ENCODE measurements around the gene PTPRR.

PTPRR gene

DNA sequence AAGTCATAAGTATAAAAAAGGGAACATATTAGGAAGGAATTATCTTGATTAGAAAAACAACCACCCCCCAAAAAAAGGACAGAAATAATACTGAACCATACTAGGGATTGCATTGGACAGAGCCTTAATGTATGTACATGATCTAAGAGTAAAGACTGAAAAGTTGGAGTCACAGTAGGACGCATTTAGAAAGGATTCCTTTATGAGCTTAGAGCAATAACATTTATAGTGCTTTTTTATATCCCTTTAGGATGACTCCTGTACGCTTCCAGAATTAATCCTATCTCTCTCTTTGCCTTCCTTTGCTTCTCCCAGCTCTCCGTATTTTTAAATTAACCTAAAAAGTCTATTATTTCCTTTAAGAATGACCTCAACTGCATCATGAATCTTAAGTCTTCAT is 75.3 kb downstream of the PTPRR start:
- no peak for FAIRE-seq

DNA sequence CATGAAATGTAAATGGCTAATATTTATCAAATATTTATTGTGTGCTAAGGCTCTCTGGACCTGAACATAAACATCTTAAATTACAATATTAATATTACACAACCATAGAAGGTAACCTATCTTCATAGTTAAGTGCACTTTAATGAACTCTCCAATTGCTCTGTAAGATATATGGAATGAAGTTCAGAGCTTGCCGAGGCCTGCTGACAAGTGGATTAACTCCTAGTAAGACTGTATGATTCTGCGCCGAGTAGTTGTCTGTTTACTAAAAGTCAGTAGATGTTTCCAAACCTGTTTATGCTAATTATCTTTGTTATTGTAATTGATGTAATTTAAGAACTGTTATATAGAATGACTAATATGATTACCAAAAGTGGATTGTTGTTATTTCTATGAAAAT is 77.2 kb downstream of the PTPRR start:
- no peak for FAIRE-seq
- no peak for DNase-seq (ENCODE audit: extremely low spot score, insufficient read length, low read depth)

More for the DNA sequence above, 75.3 kb downstream of the PTPRR start:
- no peak for DNase-seq (ENCODE audit: extremely low spot score, insufficient read length, low read depth)

- DNase-seq (ENCODE audit: extremely low spot score, insufficient read length, low read depth): no peak
- no peak for FAIRE-seq
These were observed 77.6 kb downstream of the PTPRR start for GRCh38 chr12:70842942-70843341.

DNA sequence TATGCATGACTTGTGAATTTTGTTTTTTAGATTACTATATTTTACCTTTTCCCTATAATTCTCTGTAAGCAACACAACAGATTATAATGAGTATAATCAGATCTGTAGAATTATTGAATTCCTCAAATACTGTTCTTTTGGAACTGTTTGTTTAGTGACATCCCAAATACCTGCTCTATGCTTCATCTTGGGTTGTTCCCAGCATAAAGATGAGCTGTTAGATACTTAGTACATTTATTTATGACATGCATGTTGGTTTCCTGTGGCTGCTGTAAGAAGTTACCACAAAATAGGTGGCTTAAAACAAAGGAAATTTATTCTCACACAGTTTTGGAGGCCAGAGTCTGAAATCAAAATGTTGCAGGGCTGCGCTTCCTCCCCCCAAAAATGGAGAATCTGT is 78.4 kb downstream of the PTPRR start:
- FAIRE-seq (no peak), DNase-seq (ENCODE audit: extremely low spot score, insufficient read length, low read depth) (no peak)

- FAIRE-seq (no peak), DNase-seq (ENCODE audit: extremely low spot score, insufficient read length, low read depth) (no peak)
These were observed 79.7 kb downstream of the PTPRR start for GRCh38 chr12:70840656-70841350.

DNA sequence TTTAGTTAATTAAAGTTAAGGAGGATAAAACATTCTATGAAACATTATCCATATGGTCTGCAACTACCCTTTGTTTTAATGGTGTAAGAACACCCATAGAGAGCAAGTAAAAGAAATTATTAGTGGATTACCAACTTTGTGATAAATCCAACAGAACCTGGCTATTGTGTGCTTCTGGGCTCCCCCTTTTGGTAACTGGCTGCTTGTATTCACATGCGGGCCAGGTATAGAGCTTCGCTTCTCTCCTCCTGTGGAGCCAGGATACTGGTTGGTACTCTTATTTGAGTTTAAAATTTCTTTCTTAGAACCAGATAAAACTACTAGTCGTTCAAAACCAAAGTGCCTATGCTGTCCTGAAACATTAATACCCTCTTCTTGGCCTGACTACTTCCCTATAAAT is 81.0 kb downstream of the PTPRR start:
- no peak for DNase-seq (ENCODE audit: extremely low spot score, insufficient read length, low read depth)
- FAIRE-seq: no peak

DNA sequence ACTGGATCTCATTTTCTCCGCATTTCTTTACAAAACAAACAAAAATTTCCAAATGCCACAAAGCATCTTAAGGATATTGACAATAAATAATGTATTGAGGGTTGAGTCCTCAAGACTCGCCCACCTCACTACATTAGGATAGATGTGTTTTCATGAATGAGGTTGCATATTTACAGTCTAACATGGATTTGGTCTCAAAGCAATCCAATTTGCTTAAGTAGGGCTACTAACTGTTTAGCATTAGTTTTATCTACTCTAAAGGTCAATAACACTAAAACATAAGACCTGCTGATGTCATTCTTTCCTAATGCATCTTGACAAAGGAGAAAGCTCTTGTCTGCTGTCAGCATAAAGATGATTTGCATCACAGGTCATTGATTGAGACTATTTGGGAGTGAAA is 82.4 kb downstream of the PTPRR start:
- FAIRE-seq: no peak
- DNase-seq (ENCODE audit: extremely low spot score, insufficient read length, low read depth): no peak

GRCh38 chr12:70837026-70837425 is 83.5 kb downstream of the PTPRR start:
- FAIRE-seq: no peak
- no peak for DNase-seq (ENCODE audit: extremely low spot score, insufficient read length, low read depth)

- DNase-seq (ENCODE audit: extremely low spot score, insufficient read length, low read depth) (no peak), FAIRE-seq (no peak)
These were observed 84.6 kb downstream of the PTPRR start for GRCh38 chr12:70835948-70836347.

GRCh38 chr12:70831543-70831942 is 89.0 kb downstream of the PTPRR start:
- no peak for DNase-seq (ENCODE audit: extremely low spot score, insufficient read length, low read depth)
- FAIRE-seq: no peak

- DNase-seq (ENCODE audit: extremely low spot score, insufficient read length, low read depth) (no peak), FAIRE-seq (no peak)
These were observed 90.1 kb downstream of the PTPRR start for GRCh38 chr12:70830221-70831061.

DNA sequence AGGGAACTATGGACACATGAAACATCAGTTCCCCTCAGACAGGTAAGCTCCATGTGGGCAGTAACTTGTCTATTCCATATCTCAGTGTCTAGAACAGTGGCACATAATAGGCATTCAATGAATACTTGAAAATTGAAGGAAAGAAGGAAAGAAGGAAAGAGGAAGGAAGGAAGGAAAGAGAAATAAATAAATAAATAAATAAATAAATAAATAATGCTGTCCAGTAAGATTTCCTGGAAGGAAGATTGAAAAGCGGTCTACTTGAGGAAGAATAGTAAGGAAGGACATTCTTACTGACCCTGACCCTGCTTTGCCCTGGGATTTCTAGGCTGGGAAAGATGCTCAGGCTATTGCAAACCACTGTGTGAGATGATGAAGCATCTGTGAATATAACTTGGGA is 91.5 kb downstream of the PTPRR start:
- no peak for FAIRE-seq

DNA sequence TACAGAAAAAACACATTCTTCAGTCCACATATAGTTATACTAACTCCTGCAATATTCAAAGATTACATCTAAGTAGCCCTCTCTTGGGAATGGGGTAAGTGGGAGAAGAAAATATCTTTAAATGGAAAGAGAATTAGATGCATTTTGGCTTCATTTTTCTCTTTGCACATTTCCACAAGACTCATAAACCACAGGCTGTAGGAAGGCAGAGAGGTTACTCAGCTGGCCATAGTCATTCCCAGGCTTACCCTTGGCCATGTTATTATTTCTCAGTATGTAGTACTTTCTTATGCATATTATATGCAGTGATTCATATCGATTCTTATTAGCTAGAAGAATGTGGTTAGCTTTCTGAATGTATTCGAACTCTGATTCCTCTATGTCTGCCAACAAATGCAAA is 92.2 kb downstream of the PTPRR start:
- no peak for DNase-seq (ENCODE audit: extremely low spot score, insufficient read length, low read depth)
- no peak for FAIRE-seq

More for the DNA sequence above, 91.5 kb downstream of the PTPRR start:
- DNase-seq (ENCODE audit: extremely low spot score, insufficient read length, low read depth): no peak

DNA sequence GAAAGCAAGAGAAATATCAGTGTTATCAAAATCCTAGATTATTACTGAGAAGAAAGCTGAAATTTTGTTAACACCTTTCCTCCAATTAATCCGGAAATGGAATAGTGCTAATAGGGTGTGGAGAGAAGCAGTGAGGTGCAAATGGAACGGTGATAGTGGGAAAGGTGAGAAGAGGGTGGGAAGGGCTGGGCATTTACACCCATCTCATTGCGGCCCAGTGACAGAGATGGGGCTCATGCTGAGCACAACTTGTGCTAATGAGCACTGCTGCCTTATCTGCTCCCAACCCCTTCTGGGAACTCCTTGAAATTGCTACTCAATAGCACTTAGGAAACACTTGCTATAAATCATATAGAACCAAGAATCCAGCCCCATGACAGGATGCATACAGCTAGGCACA is 94.4 kb downstream of the PTPRR start:
- FAIRE-seq: no peak
- no peak for DNase-seq (ENCODE audit: extremely low spot score, insufficient read length, low read depth)

GRCh38 chr12:70824511-70824910 is 96.0 kb downstream of the PTPRR start:
- FAIRE-seq (no peak), DNase-seq (ENCODE audit: extremely low spot score, insufficient read length, low read depth) (no peak)

- DNase-seq (ENCODE audit: extremely low spot score, insufficient read length, low read depth): no peak
- FAIRE-seq: no peak
These were observed 97.2 kb downstream of the PTPRR start for GRCh38 chr12:70823182-70823976.

DNA sequence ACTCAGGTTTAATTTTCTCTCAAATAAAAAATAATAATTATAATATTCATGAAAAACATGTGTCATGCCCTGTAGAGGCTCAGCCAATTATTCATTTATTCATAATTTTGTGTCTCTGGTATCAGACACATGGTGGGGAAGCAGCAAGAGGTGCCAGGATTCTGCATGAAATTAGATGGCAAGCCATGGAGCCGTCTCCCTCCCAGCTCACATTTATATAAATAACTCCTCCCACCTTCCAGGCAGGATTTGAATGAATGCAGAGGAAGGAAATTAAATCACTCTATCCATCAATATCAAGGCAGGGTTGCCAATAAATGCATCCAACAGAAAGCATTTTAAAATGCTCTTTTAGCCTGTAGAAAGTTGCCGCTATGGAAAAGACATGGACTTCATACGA is 98.1 kb downstream of the PTPRR start:
- DNase-seq (ENCODE audit: extremely low spot score, insufficient read length, low read depth): no peak

GRCh38 chr12:70815971-70816391 is 104.6 kb downstream of the PTPRR start:
- no peak for FAIRE-seq
- no peak for DNase-seq (ENCODE audit: extremely low spot score, insufficient read length, low read depth)

More for the DNA sequence above, 98.1 kb downstream of the PTPRR start:
- FAIRE-seq: no peak

- FAIRE-seq: no peak
- no peak for DNase-seq (ENCODE audit: extremely low spot score, insufficient read length, low read depth)
These were observed 105.5 kb downstream of the PTPRR start for GRCh38 chr12:70815056-70815455.

DNA sequence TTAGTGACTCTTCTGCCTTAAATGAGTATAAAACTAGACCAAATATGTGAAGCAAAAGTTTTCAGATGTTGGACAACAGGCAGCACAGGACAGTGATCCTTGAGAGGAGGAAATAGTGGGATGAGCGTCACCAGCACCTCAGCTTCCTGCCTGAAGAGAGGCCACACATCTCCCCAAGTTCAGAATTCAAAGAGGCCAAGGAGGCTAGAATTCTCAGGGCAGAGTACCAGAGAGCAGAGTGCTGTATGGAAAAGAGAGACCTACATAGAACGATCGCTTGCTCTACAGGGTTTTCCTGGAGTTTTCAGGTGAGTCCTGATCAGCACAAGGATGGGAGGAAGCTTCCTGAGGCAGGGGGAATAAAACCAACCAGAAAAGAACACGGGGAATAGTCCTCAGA is 107.0 kb downstream of the PTPRR start:
- FAIRE-seq (no peak), DNase-seq (ENCODE audit: extremely low spot score, insufficient read length, low read depth) (no peak)

DNA sequence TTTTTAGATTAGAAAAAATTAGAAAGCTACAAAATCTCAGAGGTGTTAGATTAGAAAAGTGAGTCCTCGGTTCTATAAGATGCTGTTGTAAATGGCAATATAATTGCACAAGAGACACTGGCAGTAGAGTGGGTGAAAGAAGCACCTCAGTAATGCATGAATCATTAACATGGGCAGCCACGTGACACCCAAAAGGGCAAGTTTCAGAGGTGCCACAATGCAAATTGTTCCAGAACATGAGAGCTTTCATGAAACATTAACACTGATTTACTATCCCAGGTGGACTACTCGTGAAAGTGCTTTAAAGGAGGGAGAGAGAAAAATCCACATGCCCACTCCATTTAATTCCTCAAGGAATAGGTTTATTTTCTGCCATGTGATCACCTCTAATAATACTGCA is 108.4 kb downstream of the PTPRR start:
- DNase-seq (ENCODE audit: extremely low spot score, insufficient read length, low read depth) (no peak), FAIRE-seq (no peak)
